HG02885 (cell line): ENCODE measurements around the gene WWC2.

Experiments
- ATAC-seq: cut with Tn5 transposase; IDR thresholded peaks from one replicate; pipeline ENCODE4 v1.9.1; 2021; ENCODE audit warnings: mild to moderate bottlenecking; ENCODE audit not compliant: unreplicated experiment, poor library complexity

WWC2 gene

GRCh38 chr4:183285886-183286285, 186.8 kb downstream of the WWC2 start:
- no peak for ATAC-seq

GRCh38 chr4:183286590-183287308, 187.7 kb downstream of the WWC2 start:
- no peak for ATAC-seq

GRCh38 chr4:183287309-183287659, 188.2 kb downstream of the WWC2 start:
- ATAC-seq: no peak

GRCh38 chr4:183287677-183288076, 188.6 kb downstream of the WWC2 start:
- ATAC-seq: no peak

- no peak for ATAC-seq
Measured at GRCh38 chr4:183288955-183289354, 189.9 kb downstream of the WWC2 start.

- ATAC-seq: no peak
Measured at GRCh38 chr4:183289688-183290087, 190.6 kb downstream of the WWC2 start.

GRCh38 chr4:183291070-183291469, 192.0 kb downstream of the WWC2 start:
- ATAC-seq: no peak

GRCh38 chr4:183295711-183296110, 196.7 kb downstream of the WWC2 start:
- no peak for ATAC-seq

GRCh38 chr4:183297675-183298074, 198.6 kb downstream of the WWC2 start:
- peak; percentile 57 for ATAC-seq

GRCh38 chr4:183299464-183299863, 200.4 kb downstream of the WWC2 start:
- ATAC-seq: no peak

GRCh38 chr4:183300070-183300469, 201.0 kb downstream of the WWC2 start:
- no peak for ATAC-seq

GRCh38 chr4:183300655-183301054, 201.6 kb downstream of the WWC2 start:
- no peak for ATAC-seq

GRCh38 chr4:183303301-183303700, 204.2 kb downstream of the WWC2 start:
- ATAC-seq: no peak

GRCh38 chr4:183304067-183304466, 205.0 kb downstream of the WWC2 start:
- no peak for ATAC-seq

GRCh38 chr4:183304538-183304937, 205.5 kb downstream of the WWC2 start:
- ATAC-seq: no peak

- no peak for ATAC-seq
Measured at GRCh38 chr4:183306811-183307210, 207.8 kb downstream of the WWC2 start.

GRCh38 chr4:183312841-183313240, 213.8 kb downstream of the WWC2 start:
- no peak for ATAC-seq

GRCh38 chr4:183314336-183314735, 215.3 kb downstream of the WWC2 start:
- ATAC-seq: no peak

- ATAC-seq: no peak
Measured at GRCh38 chr4:183314806-183315205, 215.7 kb downstream of the WWC2 start.

GRCh38 chr4:183318656-183319055, 219.6 kb downstream of the WWC2 start:
- ATAC-seq: no peak

GRCh38 chr4:183320211-183321059, 221.4 kb downstream of the WWC2 start, which contains the start of gene CLDN22:
TSS of gene CLDN22 (minus strand) at chr4:183320276. CDS start at chr4:183320218, 58 bp downstream.
- ATAC-seq: no peak

GRCh38 chr4:183321079-183321478, 222.0 kb downstream of the WWC2 start:
- ATAC-seq: no peak
